B cell (primary cell): ENCODE results near the gene LIN28B.
"Not testable (repeated sequence)": the region's sequence is repeated elsewhere in the genome, so short reads cannot be mapped to it uniquely, and the experiment has no call there.

Experiments used
- EZH2 ChIP-seq: IDR thresholded peaks from 2 replicates; pipeline ENCODE4 v1.6.1; 2012; ENCODE audit warnings: borderline replicate concordance, low read depth, mild to moderate bottlenecking, moderate library complexity, low read length; ENCODE audit not compliant: insufficient read depth, poor library complexity, severe bottlenecking
- TF ChIP-seq, protein P1 (sequence below): fragments of 200-600 bp; IDR thresholded peaks from one replicate; pipeline ENCODE4 v1.8.0; 2022; ENCODE audit warnings: antibody characterized with exemption, mild to moderate bottlenecking

DNA sequence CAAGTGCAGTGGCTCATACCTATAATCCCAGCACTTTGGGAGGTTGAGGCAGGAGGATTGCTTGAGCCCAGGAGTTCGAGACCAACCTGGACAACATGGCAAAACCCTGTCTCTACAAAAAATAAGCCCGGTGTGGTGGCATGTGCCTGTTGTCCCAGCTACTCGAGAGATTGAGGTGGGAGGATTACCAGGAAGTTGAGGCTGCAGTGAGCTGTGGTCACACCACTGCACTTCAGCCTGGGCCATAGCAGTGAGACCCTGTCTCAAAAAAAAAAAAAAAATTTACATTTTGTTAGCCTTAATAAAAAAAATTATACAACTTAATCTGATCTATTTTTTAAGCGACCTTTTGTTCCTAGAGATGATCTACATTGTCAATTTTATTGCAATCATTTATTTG, 56.6 kb downstream of the LIN28B start:
- TF ChIP-seq, protein P1, sequence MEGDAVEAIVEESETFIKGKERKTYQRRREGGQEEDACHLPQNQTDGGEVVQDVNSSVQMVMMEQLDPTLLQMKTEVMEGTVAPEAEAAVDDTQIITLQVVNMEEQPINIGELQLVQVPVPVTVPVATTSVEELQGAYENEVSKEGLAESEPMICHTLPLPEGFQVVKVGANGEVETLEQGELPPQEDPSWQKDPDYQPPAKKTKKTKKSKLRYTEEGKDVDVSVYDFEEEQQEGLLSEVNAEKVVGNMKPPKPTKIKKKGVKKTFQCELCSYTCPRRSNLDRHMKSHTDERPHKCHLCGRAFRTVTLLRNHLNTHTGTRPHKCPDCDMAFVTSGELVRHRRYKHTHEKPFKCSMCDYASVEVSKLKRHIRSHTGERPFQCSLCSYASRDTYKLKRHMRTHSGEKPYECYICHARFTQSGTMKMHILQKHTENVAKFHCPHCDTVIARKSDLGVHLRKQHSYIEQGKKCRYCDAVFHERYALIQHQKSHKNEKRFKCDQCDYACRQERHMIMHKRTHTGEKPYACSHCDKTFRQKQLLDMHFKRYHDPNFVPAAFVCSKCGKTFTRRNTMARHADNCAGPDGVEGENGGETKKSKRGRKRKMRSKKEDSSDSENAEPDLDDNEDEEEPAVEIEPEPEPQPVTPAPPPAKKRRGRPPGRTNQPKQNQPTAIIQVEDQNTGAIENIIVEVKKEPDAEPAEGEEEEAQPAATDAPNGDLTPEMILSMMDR: not testable (repeated sequence)
- not testable (repeated sequence) for TF ChIP-seq EZH2
